H1 (cell line): ENCODE results near the gene POFUT2. TPM values are rescaled to one million over a fixed set of nuclear protein-coding genes. Genes with fewer than 3 reads are reported as not detected.

Experiments
- CTCF ChIA-PET: fragments of 300-600 bp; sonication (Branson Sonifier 250); formaldehyde crosslinking; loops from one replicate; lab custom pipeline; 2021; ENCODE audit not compliant: partially characterized antibody; lab: Charles Lee
- POLR2A ChIA-PET: fragments of 300-600 bp; sonication (Branson Sonifier 250); formaldehyde crosslinking; loops from one replicate; lab custom pipeline; 2021; ENCODE audit warnings: inconsistent platforms; ENCODE audit not compliant: partially characterized antibody; lab: Charles Lee
- DNase-seq, 2 experiments: peaks; one replicate each; pipeline versions ENCODE4 v3.0.0 to v3.0.0-alpha.2; 2010 to 2022; ENCODE audit warnings: low spot score in 2 of 2, low read depth in 1 of 2, mixed read lengths in 1 of 2
- FAIRE-seq: peaks from 2 replicates; lab custom pipeline; 2011; peaks lifted over from hg19 to GRCh38; lab: Jason Lieb, UNC
- H2AFZ ChIP-seq: 2 replicates; pipeline ENCODE4 v1.8.1; 2012; ENCODE audit warnings: low read length, inconsistent platforms
- H2AK5ac ChIP-seq: 2 replicates; pipeline ENCODE4 v1.6.1; 2013; ENCODE audit warnings: low read depth, low read length
- H2BK120ac ChIP-seq: replicated peaks from 2 replicates; pipeline ENCODE3; 2013; ENCODE audit warnings: low read depth, low read length, inconsistent platforms
- H2BK12ac ChIP-seq: 2 replicates; pipeline ENCODE4 v1.6.1; 2013; ENCODE audit warnings: low read depth, low read length
- H2BK15ac ChIP-seq: 2 replicates; pipeline ENCODE4 v1.6.1; 2013; ENCODE audit warnings: low read length
- H2BK20ac ChIP-seq: 2 replicates; pipeline ENCODE4 v1.6.1; 2013; ENCODE audit warnings: low read length
- H2BK5ac ChIP-seq: 2 replicates; pipeline ENCODE4 v1.6.1; 2013; ENCODE audit warnings: low read depth, low read length
- H3K14ac ChIP-seq: 2 replicates; pipeline ENCODE4 v1.6.1; 2013; ENCODE audit warnings: inconsistent platforms; ENCODE audit not compliant: insufficient read length
- H3K18ac ChIP-seq: 2 replicates; pipeline ENCODE4 v1.6.1; 2013; ENCODE audit warnings: low read length; ENCODE audit errors: extremely low read depth
- H3K23ac ChIP-seq: 2 replicates; pipeline ENCODE4 v1.6.1; 2013; ENCODE audit warnings: inconsistent platforms; ENCODE audit not compliant: insufficient read length
- H3K23me2 ChIP-seq: 2 replicates; pipeline ENCODE4 v1.6.1; 2013; ENCODE audit warnings: low read depth, low read length
- H3K27ac ChIP-seq: 2 replicates; pipeline ENCODE4 v1.6.1; 2011; ENCODE audit warnings: low read depth, low read length, inconsistent platforms
- H3K27me3 ChIP-seq, 4 experiments: replicated peaks in 1 of 4; 1 replicate in 1 of 4; 2 replicates in 3 of 4; pipeline versions ENCODE4 v1.6.1 to v1.8.1; 2011 to 2013; ENCODE audit warnings: low read length in 3 of 4, mild to moderate bottlenecking in 3 of 4, inconsistent platforms in 2 of 4, mixed read lengths in 2 of 4, moderate library complexity in 1 of 4; ENCODE audit not compliant: control insufficient read depth in 3 of 4, insufficient read depth in 3 of 4; ENCODE audit errors: extremely low read depth in 1 of 4
- H3K36me3 ChIP-seq, 4 experiments: 2 replicates each; pipeline versions ENCODE4 v1.6.1 to v1.8.1; 2011 to 2013; ENCODE audit warnings: mild to moderate bottlenecking in 4 of 4, low read length in 3 of 4, moderate library complexity in 2 of 4, control low read depth in 1 of 4, inconsistent platforms in 1 of 4; ENCODE audit not compliant: insufficient read depth in 4 of 4, control insufficient read depth in 2 of 4
- H3K4ac ChIP-seq: replicated peaks from 2 replicates; pipeline ENCODE3; 2013; ENCODE audit warnings: low read length, low read depth, mixed read lengths, inconsistent platforms; ENCODE audit not compliant: insufficient read length
- H3K4me1 ChIP-seq, 4 experiments: replicated peaks in 1 of 4; 1 replicate in 1 of 4; 2 replicates in 3 of 4; pipeline versions ENCODE4 v1.6.1 to v1.8.1; 2011 to 2013; ENCODE audit warnings: low read length in 3 of 4, inconsistent platforms in 2 of 4, mixed read lengths in 1 of 4; ENCODE audit not compliant: insufficient read depth in 4 of 4, control insufficient read depth in 3 of 4
- H3K4me2 ChIP-seq, 2 experiments: 2 replicates each; pipeline versions ENCODE4 v1.6.1 to v1.8.1; 2011 to 2013; ENCODE audit warnings: low read depth in 2 of 2, low read length in 2 of 2, control low read depth in 1 of 2, inconsistent platforms in 1 of 2, mild to moderate bottlenecking in 1 of 2; ENCODE audit not compliant: insufficient read depth in 1 of 2
- H3K4me3 ChIP-seq, 4 experiments: fragments of 200-600, 300-600 bp in 1 of 4; sonication (generic), shearing (Covaris generic), sonication (Bioruptor Twin) in 1 of 4; 2 replicates each; pipeline versions ENCODE4 v1.5.1 to v1.8.1; 2011 to 2016; ENCODE audit warnings: low read length in 4 of 4, low read depth in 3 of 4, control low read depth in 2 of 4, inconsistent platforms in 2 of 4, mild to moderate bottlenecking in 2 of 4, mixed read lengths in 1 of 4, moderate library complexity in 1 of 4; ENCODE audit not compliant: insufficient read depth in 2 of 4; ENCODE audit errors: extremely low read depth in 1 of 4
- H3K56ac ChIP-seq: replicated peaks from 2 replicates; pipeline ENCODE3; 2013; ENCODE audit warnings: low read depth, mild to moderate bottlenecking, mixed read lengths, low read length, inconsistent platforms; ENCODE audit not compliant: insufficient read length
- H3K79me1 ChIP-seq: 2 replicates; pipeline ENCODE4 v1.6.1; 2013; ENCODE audit warnings: low read depth, low read length, control low read depth
- H3K79me2 ChIP-seq, 2 experiments: 2 replicates each; pipeline versions ENCODE4 v1.6.1 to v1.8.1; 2012 to 2013; ENCODE audit warnings: low read length in 2 of 2, mild to moderate bottlenecking in 2 of 2, inconsistent platforms in 1 of 2; ENCODE audit not compliant: insufficient read depth in 2 of 2, control insufficient read depth in 1 of 2
- H3K9ac ChIP-seq, 4 experiments: replicated peaks in 1 of 4; 1 replicate in 1 of 4; 2 replicates in 3 of 4; pipeline versions ENCODE4 v1.6.1 to v1.8.1; 2011 to 2013; ENCODE audit warnings: low read depth in 3 of 4, low read length in 3 of 4, control low read depth in 2 of 4, mild to moderate bottlenecking in 2 of 4, moderate library complexity in 2 of 4, inconsistent platforms in 1 of 4; ENCODE audit errors: extremely low read depth in 1 of 4
- H3K9me3 ChIP-seq, 2 experiments: 2 replicates each; pipeline versions ENCODE4 v1.6.1 to v1.8.1; 2012 to 2013; ENCODE audit warnings: mild to moderate bottlenecking in 2 of 2, moderate library complexity in 2 of 2, control low read depth in 1 of 2, inconsistent platforms in 1 of 2, low read depth in 1 of 2, low read length in 1 of 2, mixed read lengths in 1 of 2; ENCODE audit not compliant: insufficient read depth in 2 of 2
- H4K20me1 ChIP-seq, 2 experiments: replicated peaks in 1 of 2; 2 replicates each; pipeline versions ENCODE3 to v1.8.1; 2011 to 2013; ENCODE audit warnings: inconsistent platforms in 2 of 2, low read length in 2 of 2, mild to moderate bottlenecking in 1 of 2; ENCODE audit not compliant: insufficient read depth in 2 of 2, control insufficient read depth in 1 of 2
- H4K5ac ChIP-seq: 2 replicates; pipeline ENCODE4 v1.6.1; 2013; ENCODE audit warnings: low read length, low read depth, mixed read lengths, inconsistent platforms; ENCODE audit not compliant: insufficient read length
- H4K8ac ChIP-seq: 2 replicates; pipeline ENCODE4 v1.8.0; 2013; ENCODE audit warnings: mild to moderate bottlenecking, moderate library complexity, low read length, inconsistent platforms; ENCODE audit not compliant: insufficient read depth; ENCODE audit errors: extremely low read depth
- H4K91ac ChIP-seq: replicated peaks from 2 replicates; pipeline ENCODE3; 2013; ENCODE audit warnings: low read length, mixed read lengths, inconsistent platforms; ENCODE audit not compliant: insufficient read length
- BCL11A ChIP-seq, 2 experiments: IDR thresholded peaks; one replicate each; pipeline ENCODE4 v1.6.1; 2011; ENCODE audit warnings: low read depth in 2 of 2, low read length in 2 of 2, mild to moderate bottlenecking in 2 of 2
- EP300 ChIP-seq, 2 experiments: IDR thresholded peaks; 1 replicate in 1 of 2; 2 replicates in 1 of 2; pipeline ENCODE4 v1.6.1; 2011 to 2012; ENCODE audit warnings: low read depth in 2 of 2, low read length in 2 of 2, mild to moderate bottlenecking in 2 of 2, borderline replicate concordance in 1 of 2, inconsistent platforms in 1 of 2, moderate library complexity in 1 of 2
- POLR2A ChIP-seq, 2 experiments: IDR thresholded peaks; 1 replicate in 1 of 2; 2 replicates in 1 of 2; pipeline ENCODE4 v1.6.1; 2011; ENCODE audit warnings: low read depth in 2 of 2, low read length in 2 of 2, mild to moderate bottlenecking in 2 of 2; ENCODE audit errors: control extremely low read depth in 1 of 2
- POLR2AphosphoS5 ChIP-seq: IDR thresholded peaks from 2 replicates; pipeline ENCODE4 v1.6.1; 2011; ENCODE audit warnings: low read depth, low read length
- POU5F1 ChIP-seq: IDR thresholded peaks from 2 replicates; pipeline ENCODE4 v1.6.1; 2011; ENCODE audit warnings: low read depth, mild to moderate bottlenecking, low read length, moderate library complexity
- RAD21 ChIP-seq, 2 experiments: IDR thresholded peaks in 1 of 2; conservative IDR thresholded peaks in 1 of 2; 2 replicates each; pipeline ENCODE4 v1.6.1; 2011; ENCODE audit warnings: low read depth in 2 of 2, low read length in 2 of 2, improper control_type of control experiment in 1 of 2, inconsistent platforms in 1 of 2, mild to moderate bottlenecking in 1 of 2, moderate library complexity in 1 of 2
- SRF ChIP-seq: IDR thresholded peaks from 2 replicates; pipeline ENCODE4 v1.6.1; 2011; ENCODE audit warnings: mild to moderate bottlenecking, low read depth, low read length, moderate library complexity
- TAF1 ChIP-seq: IDR thresholded peaks from 2 replicates; pipeline ENCODE4 v1.6.1; 2011; ENCODE audit warnings: mild to moderate bottlenecking, low read depth, low read length
- TBP ChIP-seq: IDR thresholded peaks from 2 replicates; pipeline ENCODE4 v1.6.1; 2011; ENCODE audit warnings: low read depth, low read length, improper control_type of control experiment
- TEAD4 ChIP-seq: IDR thresholded peaks from 2 replicates; pipeline ENCODE4 v1.6.1; 2012; ENCODE audit warnings: low read depth, low read length, inconsistent platforms, mixed read lengths
- YY1 ChIP-seq: IDR thresholded peaks from 2 replicates; pipeline ENCODE4 v1.6.1; 2011; ENCODE audit warnings: low read depth, mild to moderate bottlenecking, low read length
- ZNF274 ChIP-seq: IDR thresholded peaks from 2 replicates; pipeline ENCODE4 v1.7.0; 2012; ENCODE audit warnings: low read length, borderline replicate concordance; ENCODE audit errors: extremely low read depth
- WGBS, 2 experiments: shearing (Covaris generic) in 1 of 2; methylation state at CpG; one replicate each; pipeline versions ENCODE4 v1.1.6 to v1.1.7; 2013 to 2015; ENCODE audit warnings: low lambda C conversion rate in 2 of 2, mixed read lengths in 2 of 2, inconsistent platforms in 1 of 2, low coverage in 1 of 2, missing lambda C conversion rate in 1 of 2; ENCODE audit not compliant: insufficient replicate concordance in 2 of 2, insufficient coverage in 1 of 2, insufficient read length in 1 of 2; ENCODE audit errors: extremely low coverage in 1 of 2, missing lambda C conversion rate in 1 of 2; 5-methylcytosine and 5-hydroxymethylcytosine counted together
- polyA plus RNA-seq, 7 experiments: library from polyadenylated mRNA; depleted of rRNA in 3 of 7; stranded (reverse) in 5 of 7; unstranded in 2 of 7; fragments of >200 nt in 5 of 7; fragments of 200-250 nt in 2 of 7; gene quantifications; 1 replicate in 5 of 7; 2 replicates in 1 of 7; 4 replicates in 1 of 7; pipeline versions ENCODE4 v1.2.1 to v1.2.3, GENCODE V29; 2011 to 2013; ENCODE audit warnings: missing spikeins in 2 of 7, mixed read lengths in 2 of 7
- total RNA-seq: library from RNA; stranded (reverse); fragmentation: NEBNext Ultra II Directional; extraction: Animal tissue kit (Norgen Biotek cat#: 25700); gene quantifications from 2 replicates; pipeline ENCODE4 v1.2.1, GENCODE V29; 2021
- TF ChIP-seq, protein P1 (sequence below): IDR thresholded peaks from 2 replicates; pipeline ENCODE4 v1.6.1; 2011; ENCODE audit warnings: low read depth, mild to moderate bottlenecking, low read length; ENCODE audit not compliant: insufficient read depth

POFUT2 gene
- total and polyA plus RNA-seq, 2 of the 8 experiments (the other 6 are each of a cell fraction or from before 2014, with no cell fraction given): 13.7 to 32.1 TPM

DNA sequence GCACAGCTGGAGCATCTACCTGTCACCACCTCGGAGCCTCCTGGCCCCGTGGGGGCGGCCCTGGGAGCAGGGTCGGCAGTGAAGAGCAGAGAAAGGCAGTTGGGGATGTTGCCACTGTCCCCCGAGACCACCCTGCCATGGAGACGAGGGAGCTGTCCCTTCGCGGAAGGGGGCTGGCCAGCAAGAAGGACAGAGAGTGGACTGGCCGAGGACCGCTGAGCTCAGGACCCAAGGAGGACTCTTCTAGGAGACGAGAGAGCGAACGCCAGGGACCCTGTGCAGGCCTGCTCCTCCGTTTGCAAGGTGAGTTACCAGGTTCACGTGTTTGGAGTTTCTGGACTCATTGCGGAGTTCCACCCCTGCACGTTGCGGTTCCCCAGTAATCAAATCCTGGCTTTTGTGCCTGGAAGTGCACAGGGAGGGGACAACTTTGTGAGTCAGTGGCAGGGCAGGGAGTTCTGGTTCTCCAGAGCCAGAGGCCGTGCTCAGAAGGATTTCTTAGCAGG, 5.6 kb upstream of the POFUT2 start:
- H2BK12ac ChIP-seq: peak overlapping the region; percentile 4; the same call in 1 of the 2 replicates
- no peak overlapping the region for H3K9ac ChIP-seq
- peaks cover 0 to 23% (median 11%) of the 10 kb centered on the region in 4 experiments; a peak in 5 of 7 replicates for H3K4me1 ChIP-seq
- ChIA-PET POLR2A (interaction anchor here (1.2 to 1.6 kb wide), 4 partner anchors 16 to 131 kb away, joined by 3 to 4 read pairs (median 4); no protein-coding TSS in a partner anchor), CTCF (interaction anchor here (0.6 to 5.9 kb wide), 35 partner anchors 9 to 494 kb away, joined by 3 to 52 read pairs (median 5); no protein-coding TSS in a partner anchor)
- 92% methylated on average over 18 of the region's 19 CpGs; no CpG with 5 or more reads in 1 of the 2 experiments for WGBS, 2 experiments
- no peaks in the 10 kb centered on the region for H3K36me3 ChIP-seq
- no peak overlapping the region for H3K4me3 ChIP-seq
- peaks cover 4% of the 10 kb centered on the region; the same call in 1 of the 2 replicates for H3K23me2 ChIP-seq
- no peak overlapping the region for H3K18ac ChIP-seq
- H4K5ac ChIP-seq: no peak overlapping the region
- no peak for FAIRE-seq
- no peak overlapping the region; the same call in 1 of the 2 replicates for H2BK15ac ChIP-seq
- H2AFZ ChIP-seq: no peak overlapping the region
- H3K79me1 ChIP-seq: no peaks in the 10 kb centered on the region; the same call in 1 of the 2 replicates
- H3K27ac ChIP-seq: no peak overlapping the region
- no peaks in the 10 kb centered on the region for H3K9me3 ChIP-seq
- H4K20me1 ChIP-seq: peaks cover 0 to 5% of the 10 kb centered on the region in 2 experiments
- no peak overlapping the region for H2BK20ac ChIP-seq
- no peak overlapping the region for H2BK120ac ChIP-seq
- H2AK5ac ChIP-seq: no peak overlapping the region
- DNase-seq: peak in 1 of 2 experiments; percentile 48
- H3K27me3 ChIP-seq: no peaks in the 10 kb centered on the region
- 0 out of 4 replicates have a peak, but pooled peaks cover 0 to 5% of the 10 kb centered on the region in 2 experiments for H3K79me2 ChIP-seq
- H4K91ac ChIP-seq: no peak overlapping the region
- peak overlapping the region; percentile 27; the same call in 1 of the 2 replicates for H2BK5ac ChIP-seq
- H3K4me2 ChIP-seq: no peak overlapping the region
- no peak overlapping the region for H3K4ac ChIP-seq
- H3K56ac ChIP-seq: no peak overlapping the region
- no peak overlapping the region for H3K23ac ChIP-seq
- no peak overlapping the region for H3K14ac ChIP-seq
- H4K8ac ChIP-seq: peak overlapping the region; percentile 65; the same call in 1 of the 2 replicates
- no peak for TF ChIP-seq ZNF274
- no peak for TF ChIP-seq SRF
- no peak for TF ChIP-seq EP300 (IDR thresholded peaks at IDR 0.05; ENCODE audit: borderline replicate concordance in 1 of 2, low read depth in 2 of 2, low read length in 2 of 2)
- TF ChIP-seq TEAD4: no peak
- no peak for TF ChIP-seq RAD21 (IDR thresholded peaks at IDR 0.05 in 1 of 2, conservative IDR thresholded peaks at IDR 0.05 in 1 of 2; ENCODE audit: low read depth in 2 of 2, low read length in 2 of 2)
- no peak for TF ChIP-seq POU5F1
- no peak for TF ChIP-seq POLR2A (IDR thresholded peaks at IDR 0.05; ENCODE audit: control extremely low read depth in 1 of 2, low read depth in 2 of 2, low read length in 2 of 2)
- no peak for TF ChIP-seq POLR2AphosphoS5
- TF ChIP-seq, protein P1, sequence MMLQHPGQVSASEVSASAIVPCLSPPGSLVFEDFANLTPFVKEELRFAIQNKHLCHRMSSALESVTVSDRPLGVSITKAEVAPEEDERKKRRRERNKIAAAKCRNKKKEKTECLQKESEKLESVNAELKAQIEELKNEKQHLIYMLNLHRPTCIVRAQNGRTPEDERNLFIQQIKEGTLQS: no peak
- TF ChIP-seq BCL11A (IDR thresholded peaks at IDR 0.05; ENCODE audit: low read depth in 2 of 2, low read length in 2 of 2): no peak
- no peak for TF ChIP-seq TAF1
- TF ChIP-seq YY1: no peak
- no peak for TF ChIP-seq TBP
